T follicular helper cell (primary cell): Measurements from ENCODE around the gene TSHZ2.
"Not testable (repeated sequence)": the region's sequence is repeated elsewhere in the genome, so short reads cannot be mapped to it uniquely, and the experiment has no call there.

Source experiments
- DNase-seq: peaks from one replicate; pipeline ENCODE4 v3.0.0-alpha.2; 2020; ENCODE audit warnings: low read depth

TSHZ2 gene

DNA sequence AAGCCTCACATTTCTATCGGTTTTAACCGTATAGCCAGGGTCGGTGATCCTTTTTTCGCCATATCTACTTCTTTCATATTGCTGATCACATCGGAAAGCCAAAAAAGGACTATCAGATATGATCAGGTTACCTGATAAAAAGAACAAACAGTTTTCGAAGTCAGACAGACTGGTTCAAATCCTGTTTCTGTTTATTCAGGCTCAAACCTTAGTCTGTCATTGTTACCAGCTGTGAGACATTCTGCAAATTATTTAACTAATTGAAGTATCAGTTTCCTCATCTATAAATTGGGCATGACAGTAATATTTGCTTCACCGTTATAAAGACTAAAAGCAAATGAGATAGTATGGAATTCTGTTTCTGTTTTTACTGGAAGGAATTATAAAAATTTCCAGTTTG is 111.3 kb downstream of the TSHZ2 start:
- DNase-seq, result no peak

- no peak for DNase-seq
Observed at GRCh38 chr20:53084408-53084997, 112.3 kb downstream of the TSHZ2 start.

DNA sequence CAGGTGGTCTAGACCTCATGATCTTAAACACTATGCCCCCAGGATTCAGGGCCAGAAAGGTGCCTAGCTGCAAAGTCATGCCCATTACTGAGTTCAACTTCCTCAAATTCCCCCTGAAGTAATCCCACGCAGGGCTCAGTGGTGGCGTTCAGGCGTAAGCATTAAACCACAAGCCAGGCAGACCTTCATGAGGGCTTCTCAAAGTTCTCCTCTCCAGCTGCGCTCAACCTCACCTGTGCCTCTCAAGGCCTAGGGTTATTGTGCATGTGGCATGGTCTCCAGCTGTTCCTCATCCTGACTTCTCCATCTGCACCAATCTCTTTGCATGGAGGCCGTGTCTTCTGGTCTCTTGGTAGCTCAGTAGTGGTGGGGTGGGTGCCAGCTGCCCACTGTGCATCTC is 113.6 kb downstream of the TSHZ2 start:
- DNase-seq, result no peak

GRCh38 chr20:53087037-53087777 is 115.0 kb downstream of the TSHZ2 start:
- no peak for DNase-seq

DNA sequence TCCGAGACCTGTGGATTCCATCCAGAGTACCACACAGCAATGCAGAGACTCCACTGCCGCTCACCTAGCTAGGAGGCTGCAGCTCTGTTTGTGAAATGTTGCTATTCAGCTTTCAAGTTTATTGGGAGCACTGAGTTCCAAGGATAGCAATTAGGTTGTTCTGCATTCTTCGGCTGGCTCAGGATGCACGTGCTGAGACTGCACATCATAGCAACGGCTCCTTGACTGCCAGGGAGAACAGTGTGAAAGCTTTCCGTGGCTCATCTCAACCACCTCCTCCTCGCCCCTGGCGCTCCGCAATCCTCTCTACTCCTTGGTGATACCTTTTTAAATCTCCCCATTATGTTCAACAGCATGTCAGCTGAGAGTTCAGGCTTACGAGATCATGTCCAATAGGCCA is 116.6 kb downstream of the TSHZ2 start:
- no peak for DNase-seq

- DNase-seq, result not testable (repeated sequence)
Observed at GRCh38 chr20:53089851-53090250, 117.7 kb downstream of the TSHZ2 start.

DNA sequence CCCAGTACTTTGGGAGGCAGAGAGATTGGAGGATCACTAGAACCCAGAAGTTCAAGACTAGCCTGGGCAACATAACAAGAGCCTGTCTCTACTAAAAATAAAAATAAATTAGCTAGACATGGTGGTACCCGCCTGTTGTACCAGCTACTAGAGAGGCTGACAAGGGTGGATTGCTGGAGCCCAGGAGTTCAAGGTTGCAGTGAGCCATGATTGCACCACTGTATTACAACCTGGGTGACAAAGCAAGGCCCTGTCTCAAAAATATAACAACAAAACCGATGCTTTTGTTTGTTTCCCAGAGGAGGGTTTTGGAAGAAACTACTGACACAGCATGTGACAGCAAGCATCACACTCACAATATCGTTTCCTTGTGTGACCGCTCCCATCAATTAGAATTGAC is 119.6 kb downstream of the TSHZ2 start:
- no peak for DNase-seq

- no peak for DNase-seq
Observed at GRCh38 chr20:53092772-53093300, 120.7 kb downstream of the TSHZ2 start.

DNA sequence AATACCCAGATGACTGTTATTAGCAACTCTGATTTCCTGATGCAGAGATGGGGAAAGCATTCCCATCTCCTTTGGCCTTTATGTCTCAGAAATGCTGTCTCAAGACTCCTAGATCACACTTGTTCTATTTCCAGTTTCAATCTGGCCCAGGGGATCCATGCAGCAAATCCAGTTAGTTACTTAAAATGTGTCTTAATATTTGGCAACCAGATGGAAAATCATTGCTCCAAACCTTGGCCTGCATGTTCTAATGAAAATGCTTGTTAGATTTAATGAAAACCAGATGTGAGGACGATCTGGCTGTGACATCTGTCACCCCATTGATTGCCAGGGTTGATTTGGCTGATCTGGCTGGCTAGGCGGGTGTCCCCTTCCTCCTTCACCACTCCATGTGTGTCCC is 125.2 kb downstream of the TSHZ2 start:
- DNase-seq, result no peak

- no peak for DNase-seq
Observed at GRCh38 chr20:53097791-53098190, 125.6 kb downstream of the TSHZ2 start.

DNA sequence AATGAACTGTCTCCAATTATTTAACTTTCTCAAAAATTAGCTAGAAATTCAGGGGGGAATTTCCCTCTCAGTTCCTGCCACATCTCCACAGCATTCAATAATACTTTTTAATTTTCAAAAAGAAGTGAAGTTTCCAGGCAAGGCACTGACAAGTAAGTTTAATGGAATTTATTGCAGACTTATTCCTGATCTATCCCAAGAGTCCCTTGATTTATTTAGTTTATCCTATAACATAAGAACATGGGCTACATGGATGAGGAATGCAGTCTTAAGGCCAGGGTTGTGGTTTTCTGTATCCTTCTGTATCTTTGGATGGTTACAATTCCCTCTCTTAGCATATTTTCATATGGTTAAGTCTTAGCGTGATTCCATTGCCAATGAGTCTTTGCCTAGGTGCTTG is 126.5 kb downstream of the TSHZ2 start:
- no peak for DNase-seq

GRCh38 chr20:53099856-53100255 is 127.7 kb downstream of the TSHZ2 start:
- no peak for DNase-seq

GRCh38 chr20:53100476-53100911 is 128.3 kb downstream of the TSHZ2 start:
- DNase-seq, result no peak

DNA sequence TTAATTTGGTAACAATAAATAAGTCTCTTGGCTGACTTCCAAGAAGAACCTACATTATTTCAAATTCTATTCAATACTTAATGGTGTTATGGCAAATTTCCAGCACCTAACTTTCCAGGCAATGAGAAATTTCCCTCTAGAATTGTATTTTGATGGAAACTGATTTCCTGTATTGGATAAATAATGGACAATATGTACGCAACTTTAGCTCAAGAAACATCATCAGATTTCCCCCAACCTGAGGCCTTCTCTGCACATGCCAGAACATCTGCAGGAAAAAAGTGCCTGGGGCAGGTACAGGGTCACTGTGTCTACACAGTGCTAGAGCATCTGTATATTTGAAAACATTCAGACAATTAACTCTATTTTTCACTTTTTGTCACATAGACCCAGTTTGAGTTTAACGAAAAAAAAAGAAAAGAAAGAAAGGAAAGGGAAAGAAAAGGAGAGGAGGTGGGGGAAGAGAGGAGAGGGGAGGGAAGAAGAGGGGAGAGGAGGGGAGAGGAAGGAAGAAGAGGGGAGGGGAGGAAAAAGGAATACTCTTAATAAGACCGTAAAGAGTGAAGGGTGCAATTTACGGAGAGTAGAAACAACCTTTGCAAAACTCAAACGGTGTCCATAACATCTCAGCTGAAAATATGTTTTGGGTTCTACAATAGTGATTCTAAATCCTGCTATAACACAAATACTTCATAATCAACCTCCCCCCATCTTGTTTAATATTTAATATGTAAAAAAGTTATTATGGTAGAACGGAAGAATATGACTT is 130.0 kb downstream of the TSHZ2 start:
- DNase-seq, result no peak

DNA sequence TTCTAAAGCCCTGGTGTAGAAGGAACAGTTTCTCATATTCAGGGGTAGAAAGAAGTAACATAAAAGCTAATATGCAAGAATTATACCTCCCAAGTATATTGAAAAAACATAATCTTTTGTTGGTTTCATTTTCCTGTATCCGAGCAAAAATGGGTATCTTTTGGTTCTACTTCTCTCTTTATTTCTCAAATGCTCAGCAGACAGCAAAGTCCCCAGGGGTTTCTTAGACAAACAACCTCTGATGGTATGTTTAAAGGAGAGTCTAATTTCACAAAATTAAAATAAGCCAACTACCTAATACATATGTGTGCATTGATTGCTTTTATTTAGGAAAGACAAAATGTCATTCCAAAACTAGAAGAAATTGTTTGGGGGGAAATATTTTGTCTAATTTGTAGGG is 131.0 kb downstream of the TSHZ2 start:
- DNase-seq, result no peak

DNA sequence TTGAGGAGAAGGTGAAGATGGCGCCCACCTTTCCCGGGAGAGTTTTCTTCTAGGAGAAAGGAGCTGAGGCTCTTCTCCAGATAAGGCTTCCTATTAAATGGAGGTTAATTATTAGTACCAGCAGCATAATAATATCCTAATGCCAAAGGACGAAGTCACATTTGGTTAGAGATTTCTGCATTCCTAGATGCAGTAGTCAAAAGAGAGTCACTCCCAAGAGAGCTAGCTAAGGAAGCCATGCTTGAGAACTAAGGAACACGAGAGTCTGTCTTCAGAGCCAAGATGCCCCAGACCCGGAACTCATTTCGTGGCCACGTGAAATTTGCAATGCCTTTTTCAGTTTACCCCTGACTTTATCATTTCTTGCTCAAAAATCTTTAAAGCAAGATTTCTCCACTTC is 132.7 kb downstream of the TSHZ2 start:
- DNase-seq, result no peak

DNA sequence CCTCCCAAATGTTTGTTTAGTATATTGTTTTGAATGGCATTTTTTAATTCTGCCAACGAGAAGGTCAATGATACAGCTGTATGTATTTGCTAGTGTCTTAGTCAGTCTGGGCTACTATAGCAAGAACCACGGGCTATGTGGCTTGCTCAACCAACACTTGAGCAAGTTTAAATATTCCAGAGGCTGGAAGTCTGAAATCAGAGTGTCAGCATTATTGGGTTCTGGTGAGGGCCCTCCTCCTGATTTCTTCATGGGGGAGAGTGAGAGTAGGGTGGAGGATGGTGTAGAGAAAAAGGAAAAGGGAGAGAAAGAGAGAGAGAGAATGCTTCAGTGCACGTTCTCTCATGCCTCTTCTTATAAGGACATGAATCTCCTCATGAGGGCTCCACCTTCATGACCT is 144.6 kb downstream of the TSHZ2 start:
- DNase-seq, result no peak

DNA sequence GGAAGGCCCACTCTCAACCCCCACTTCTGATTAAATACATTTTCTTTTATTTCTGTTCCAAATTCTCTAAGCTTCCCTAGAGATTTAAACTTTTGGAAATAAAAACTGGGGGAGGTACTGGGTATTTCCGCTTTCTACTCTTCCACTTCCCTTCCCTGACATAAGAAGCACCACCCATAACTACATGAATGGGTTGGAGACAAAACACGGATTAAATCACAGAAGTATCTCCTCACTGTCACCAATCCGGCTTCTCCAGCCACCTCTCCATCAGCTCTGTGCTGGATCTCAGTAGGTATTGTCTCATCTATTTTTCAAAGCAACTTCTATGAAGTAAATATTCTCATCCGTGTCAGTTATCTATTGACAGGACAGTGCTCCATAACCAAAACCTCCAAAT is 150.7 kb downstream of the TSHZ2 start:
- no peak for DNase-seq

- DNase-seq, result no peak
Observed at GRCh38 chr20:53124075-53124551, 152.0 kb downstream of the TSHZ2 start.

GRCh38 chr20:53124803-53125202 is 152.6 kb downstream of the TSHZ2 start:
- DNase-seq, result no peak

GRCh38 chr20:53126185-53126584 is 154.0 kb downstream of the TSHZ2 start:
- DNase-seq, result no peak

- no peak for DNase-seq
Observed at GRCh38 chr20:53127027-53127426, 154.9 kb downstream of the TSHZ2 start.

GRCh38 chr20:53128004-53128403 is 155.8 kb downstream of the TSHZ2 start:
- DNase-seq, result no peak
